Activated CD8-positive, alpha-beta memory T cell treated with anti-CD3 and anti-CD28 coated beads for 24 hours (primary cell): ENCODE measurements around the gene OBSCN.
"Not testable (repeated sequence)": the region's sequence is repeated elsewhere in the genome, so short reads cannot be mapped to it uniquely, and the experiment has no call there.

Source experiments
- DNase-seq: peaks from one replicate; pipeline ENCODE4 v3.0.0-alpha.2; 2020

The OBSCN gene

DNA sequence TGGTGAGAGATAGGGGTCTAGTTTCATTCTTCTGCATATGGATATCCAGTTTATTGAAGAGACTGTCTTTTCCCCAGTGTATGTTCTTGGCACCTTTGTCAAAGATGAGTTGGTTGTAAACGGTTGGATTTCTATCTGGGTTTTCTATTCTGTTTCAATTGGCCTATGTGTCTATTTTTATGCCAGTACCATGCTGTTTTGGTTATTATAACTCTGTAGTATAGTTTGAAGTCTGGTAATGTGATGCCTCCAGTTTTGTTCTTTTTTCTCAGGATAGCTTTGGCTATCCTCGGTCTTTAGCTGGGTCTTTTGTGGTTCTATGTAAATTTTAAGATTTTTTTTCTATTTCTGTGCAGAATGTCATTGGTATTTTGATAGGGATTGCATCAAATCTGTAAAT lies 19.6 kb upstream of the OBSCN start:
- not testable (repeated sequence) for DNase-seq

DNA sequence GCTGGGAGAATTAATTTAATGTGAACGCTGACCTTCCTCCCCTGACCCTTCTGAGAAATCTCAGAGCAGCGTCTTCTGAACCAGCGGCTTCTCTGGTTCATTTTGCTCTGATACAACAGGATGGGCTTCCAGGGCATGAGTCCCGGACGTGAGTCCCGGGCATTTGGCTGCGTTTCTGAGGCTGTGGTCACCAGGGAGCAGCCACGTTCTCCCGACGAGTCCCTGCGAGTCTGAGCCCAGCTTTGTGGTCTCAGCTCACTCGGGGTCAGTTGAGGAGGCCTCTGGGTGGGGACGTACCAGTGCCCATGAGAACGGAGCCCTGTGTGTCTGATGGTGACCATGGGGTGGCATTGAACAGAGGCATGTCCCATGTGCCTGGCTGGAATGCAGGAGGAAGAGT lies 17.7 kb upstream of the OBSCN start:
- DNase-seq = peak; percentile 24

DNA sequence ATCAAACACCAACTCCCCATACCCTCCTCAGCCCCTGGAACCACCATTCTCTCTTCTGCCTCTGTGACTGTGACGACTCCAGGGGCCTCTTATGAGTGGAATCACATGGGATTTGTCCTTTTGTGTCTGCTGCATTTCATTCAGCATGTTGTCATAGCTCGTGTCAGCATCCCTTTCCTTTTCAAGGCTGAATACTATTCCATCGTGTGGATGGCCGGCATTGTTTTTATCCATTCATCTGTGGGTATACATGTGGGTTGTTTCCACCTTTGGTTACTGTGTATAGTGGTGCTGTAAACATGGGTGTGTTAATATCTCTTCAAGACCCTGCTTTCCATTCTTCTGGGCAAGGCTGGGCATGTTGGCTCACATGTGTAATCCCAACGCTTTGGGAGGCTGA lies 17.1 kb upstream of the OBSCN start:
- DNase-seq = peak; percentile 40

DNA sequence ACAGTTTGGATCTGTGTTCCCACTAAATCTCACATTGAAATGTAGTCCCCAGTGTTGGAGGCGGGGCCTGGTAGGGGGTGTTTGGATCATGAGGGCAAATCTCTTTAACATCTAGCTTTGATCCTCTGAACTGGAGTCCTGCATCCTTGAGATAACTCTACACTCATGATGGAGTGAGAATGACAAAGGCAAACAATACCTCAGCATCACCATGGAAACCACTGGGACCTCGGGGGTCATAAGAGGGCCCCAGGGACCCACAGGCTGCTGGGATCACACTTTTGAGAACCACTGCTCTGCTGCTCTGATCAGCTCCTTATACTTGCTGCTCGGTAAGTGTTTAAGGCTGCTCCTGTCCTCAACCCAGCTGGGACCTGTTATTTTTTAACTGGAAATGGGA lies 13.4 kb upstream of the OBSCN start:
- DNase-seq = peak; percentile 19

DNA sequence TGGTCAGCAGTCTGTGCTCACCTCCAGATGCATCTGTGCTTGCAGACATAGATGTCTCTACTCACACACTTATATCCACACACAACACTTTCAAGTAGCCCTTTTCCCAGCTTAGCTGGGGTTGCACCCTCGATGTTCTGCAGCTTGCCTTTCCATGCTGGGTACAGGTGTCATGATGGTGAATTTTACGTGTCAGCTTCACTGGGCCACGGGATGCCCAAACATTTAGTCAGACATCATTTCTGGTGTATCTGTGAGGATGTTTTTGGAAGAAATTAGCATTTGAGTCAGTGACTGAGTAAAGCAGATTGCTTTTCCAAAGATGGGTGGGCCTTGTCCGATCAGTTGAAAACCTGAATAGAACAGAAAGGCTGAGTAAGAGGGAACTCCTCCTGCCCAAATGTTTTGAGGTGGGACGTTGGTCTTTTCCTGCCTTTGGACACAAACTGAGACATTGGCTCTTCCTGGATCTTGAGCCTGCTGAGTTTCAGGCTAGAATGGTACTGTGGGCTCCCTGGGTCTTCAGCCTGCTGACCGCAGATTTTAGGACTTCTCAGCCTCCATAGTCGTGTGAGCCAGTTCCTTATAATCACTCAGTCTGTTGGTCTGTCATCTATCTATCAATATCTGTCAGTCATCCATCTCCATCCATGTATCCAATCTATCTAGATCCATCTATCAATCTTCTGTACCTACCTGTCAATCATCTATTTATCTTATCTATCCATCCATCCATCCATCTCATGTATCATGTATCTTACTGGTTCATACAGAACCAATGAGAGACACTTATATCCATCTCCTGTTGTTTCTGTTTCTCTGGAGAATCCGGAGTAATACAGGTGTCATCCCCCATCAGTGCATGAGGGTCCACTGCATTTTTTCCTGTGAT lies 12.7 kb upstream of the OBSCN start:
- peak; percentile 7 for DNase-seq

DNA sequence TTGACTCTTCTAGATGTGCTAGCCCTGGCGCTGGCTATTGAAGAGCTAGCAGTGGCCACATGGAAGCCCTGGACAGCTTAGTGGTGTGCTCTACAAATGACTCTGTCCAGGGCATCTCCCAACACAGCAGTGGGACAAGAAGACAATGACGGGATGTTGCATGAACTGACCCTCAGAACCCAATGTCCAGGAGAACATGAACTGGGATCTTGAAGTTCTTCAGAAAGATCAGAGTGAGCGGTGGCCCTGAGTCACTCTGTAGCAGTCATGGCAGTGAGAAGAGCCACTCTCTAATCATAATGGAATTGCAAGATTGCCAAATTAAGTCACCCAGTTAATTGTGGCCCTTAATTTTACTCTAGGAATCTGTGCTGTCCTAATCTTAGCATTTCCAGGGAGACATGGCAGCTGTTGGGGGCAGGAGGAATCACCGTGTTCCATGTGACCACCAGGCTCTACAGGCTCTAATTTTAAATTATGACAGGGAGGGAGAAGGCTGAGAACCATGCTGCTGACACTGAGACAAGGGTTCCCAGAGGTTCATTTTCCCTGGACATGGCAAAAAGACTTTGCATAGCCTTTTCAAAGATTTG lies 10.2 kb upstream of the OBSCN start:
- DNase-seq = no peak

DNA sequence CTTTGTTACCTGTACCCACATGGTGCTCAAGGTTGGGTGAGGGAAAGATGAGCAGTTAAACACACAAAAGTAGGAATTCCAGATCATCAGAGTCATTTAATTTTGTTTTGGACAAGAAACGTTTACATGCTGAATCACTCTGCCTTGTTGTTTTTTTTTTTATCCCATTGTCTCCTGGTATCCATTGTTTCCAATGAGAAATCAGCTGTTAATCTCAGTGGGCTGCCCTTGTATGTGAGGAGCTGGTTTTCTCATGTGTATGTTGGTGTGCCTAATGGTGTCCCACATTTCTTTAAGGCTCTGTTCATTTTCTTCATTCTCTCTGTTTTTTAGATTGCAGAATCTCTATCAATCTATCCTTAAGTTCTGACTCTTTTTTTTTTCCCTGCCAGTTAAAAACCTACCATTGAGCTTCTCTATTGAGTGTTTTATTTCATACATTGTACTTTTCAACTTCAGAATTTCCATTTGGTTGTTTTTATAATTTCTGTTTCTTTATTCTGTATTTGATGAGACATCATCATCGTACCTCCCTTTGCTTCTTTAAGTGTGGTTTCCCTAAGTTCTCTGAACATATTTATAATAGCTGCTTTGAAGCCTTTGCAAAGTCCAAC lies 8.8 kb upstream of the OBSCN start:
- DNase-seq = no peak

DNA sequence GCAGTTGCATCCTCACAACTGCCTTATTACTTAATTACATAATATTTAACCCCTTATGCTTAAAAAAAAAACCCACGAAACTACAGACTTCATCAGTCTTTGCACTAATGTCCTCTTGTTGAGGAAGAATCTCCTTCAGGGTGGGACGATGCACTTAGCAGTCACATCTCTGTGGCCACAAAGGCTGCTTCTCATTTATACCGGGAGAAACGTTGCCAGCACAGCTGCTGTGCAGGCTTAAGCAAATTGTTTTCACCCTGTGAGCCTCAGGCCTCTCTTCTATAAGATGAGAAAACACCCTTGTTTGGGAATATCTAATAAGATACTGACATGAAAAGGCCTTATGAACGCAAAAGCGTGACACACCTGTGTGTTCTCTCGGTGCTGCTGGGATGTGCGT lies 2.9 kb upstream of the OBSCN start:
- DNase-seq = peak; percentile 7

DNA sequence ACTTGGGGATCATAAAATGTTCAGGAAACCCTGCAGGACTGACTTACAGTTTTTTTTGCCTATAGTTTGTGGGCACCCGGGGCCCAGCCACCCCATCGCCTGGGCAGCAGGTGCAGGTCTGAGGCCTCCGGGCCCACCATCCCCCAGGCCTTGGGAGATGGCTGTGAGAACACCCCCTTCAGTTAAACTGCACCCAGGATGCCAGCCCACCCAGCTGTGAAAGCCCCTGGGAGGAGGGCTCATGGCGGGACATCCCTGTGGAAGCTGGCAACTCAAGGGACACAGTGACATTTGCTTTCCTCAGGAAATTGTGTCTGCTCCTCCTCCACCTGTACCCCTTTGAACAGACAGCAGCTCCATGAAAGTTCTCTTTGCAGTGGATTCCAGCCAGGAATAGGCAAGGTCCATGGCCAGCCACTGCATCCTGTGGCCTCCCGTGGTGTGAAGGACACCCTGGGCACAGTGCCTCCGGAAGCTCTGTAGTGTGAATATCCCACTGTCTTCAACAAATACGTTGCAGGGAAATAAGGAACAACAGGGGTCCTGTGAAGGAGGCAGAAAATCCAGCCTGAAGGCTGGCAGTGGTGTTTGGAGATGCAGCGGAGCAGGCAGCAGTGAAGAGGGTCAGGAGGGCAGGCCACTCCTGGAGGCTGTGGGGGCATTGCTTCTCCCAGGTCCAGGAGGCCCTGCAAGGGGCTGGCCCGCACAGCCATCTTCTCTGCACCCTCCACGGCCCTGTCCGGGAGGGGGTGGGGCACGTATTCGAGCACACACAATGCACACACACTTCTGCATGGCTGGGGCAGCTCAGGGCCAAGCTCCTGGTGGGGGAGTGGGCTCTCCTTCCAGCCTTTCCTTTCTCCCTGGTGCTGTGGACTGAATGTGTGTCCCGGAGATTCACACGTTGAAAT lies 2.1 kb upstream of the OBSCN start:
- peak; percentile 52 for DNase-seq

DNA sequence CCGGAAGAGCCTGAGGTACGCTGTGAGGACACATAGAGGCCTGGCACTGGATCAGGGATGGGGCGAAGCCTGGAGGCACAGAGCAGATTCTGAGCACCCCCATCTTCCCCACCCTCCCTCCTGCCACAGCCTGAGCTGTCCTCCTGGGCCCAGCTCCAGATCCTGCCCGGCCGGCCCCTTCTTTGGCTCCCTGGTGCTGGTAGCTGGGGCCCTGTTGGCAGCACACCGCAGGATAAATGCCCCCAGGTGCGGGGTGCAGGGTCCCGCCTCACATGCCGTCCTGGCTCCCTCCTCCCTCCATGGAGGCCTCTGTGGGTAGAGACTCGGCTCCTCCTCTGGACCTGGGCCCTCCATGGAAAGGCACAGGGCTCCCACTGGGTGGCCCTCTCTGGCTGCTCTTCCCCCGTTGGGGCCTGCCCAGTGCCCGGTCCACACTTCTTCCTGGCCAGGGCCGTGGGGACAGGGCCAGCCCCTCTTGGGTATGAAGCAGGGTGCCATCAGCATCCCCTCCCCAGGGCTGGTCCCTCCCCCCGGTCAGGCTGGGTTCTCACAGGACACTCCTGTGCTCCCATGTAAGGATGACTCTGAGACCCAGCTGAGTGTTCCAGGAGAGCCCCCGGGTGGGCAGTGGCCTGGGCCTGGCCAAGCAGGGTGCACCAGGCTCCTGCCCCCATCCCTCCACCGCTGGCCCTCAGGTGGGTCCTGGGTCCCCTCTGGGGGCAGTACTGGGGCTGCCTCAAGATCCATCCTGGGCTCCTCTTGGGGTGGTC lies 1.1 kb upstream of the OBSCN start:
- peak; percentile 53 for DNase-seq

DNA sequence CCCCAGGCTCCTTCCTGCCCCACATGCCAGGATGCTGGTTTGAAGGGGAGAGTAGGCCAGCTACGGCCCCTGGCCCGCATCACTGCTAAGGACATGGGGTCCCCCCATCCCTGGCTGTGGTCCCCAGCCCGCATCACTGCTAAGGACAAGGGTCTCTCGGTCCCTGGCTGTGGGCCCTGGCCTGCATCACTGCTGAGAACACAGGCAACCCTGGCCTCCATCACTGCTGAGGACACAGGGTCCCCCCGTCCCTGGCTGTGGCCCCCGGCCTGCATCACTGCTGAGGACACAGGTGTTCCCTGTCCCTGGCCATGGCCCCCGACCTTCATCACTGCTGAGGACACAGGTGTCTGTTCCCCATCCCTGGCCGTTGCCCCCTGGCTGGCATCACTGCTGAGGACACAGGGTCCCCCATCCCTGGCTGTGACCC lies 448 bp upstream of the OBSCN start:
- DNase-seq = peak; percentile 52

DNA sequence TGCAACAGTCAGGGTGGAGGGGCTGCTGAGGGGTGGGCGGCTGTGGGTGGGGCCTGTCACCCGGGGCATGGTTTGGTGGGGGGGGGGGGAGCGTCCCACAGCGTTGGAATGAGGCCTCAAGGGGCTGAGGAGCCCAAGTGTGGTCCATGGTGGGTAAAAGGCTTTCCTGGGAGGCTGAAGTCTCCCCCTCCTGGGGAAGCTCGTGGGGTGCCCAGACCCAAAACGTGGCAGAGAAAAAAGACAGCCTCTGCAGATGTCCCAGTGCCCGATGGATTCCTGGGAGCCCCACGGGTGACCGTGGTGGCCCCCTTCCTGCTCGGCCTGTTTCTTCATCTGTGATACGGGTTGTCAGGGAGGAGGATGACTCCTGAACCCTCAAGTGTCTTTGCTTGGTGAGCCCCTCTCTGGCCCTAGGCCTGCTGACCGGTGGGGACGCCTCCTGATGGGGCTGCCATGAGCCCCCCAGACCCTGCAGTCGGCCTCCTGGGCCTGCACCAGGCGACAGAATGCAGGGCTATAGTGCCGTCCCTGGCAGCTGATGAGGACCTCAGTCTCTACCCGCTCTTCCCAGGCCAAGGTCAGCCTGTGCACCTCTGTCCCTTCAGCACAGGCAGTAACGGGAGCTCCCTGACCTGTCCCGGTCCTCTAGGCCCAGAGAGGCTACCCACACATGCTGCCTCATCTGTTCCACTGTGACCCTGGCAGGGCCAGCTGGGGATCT lies 1.1 kb downstream of the OBSCN start:
- DNase-seq = peak; percentile 54

DNA sequence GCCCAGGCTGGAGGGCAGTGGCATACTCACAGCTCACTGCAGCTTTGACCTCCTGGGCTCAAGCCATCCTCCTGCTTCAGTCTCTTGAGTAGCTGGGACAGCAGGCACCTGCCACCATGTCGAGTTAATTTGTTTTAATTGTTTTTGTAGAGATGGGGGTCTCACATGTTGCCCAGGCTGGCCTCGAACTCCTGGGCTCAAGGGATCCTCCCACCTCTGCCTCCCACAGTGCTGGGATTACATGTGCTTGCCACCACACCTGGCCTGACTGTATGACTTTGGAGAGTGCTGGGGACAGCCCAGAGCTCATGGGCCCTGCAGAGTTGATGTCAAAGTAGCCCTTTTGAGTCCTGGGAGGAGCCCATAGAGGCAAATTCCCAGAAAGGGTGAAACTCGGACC lies 1.8 kb downstream of the OBSCN start:
- peak; percentile 53 for DNase-seq

DNA sequence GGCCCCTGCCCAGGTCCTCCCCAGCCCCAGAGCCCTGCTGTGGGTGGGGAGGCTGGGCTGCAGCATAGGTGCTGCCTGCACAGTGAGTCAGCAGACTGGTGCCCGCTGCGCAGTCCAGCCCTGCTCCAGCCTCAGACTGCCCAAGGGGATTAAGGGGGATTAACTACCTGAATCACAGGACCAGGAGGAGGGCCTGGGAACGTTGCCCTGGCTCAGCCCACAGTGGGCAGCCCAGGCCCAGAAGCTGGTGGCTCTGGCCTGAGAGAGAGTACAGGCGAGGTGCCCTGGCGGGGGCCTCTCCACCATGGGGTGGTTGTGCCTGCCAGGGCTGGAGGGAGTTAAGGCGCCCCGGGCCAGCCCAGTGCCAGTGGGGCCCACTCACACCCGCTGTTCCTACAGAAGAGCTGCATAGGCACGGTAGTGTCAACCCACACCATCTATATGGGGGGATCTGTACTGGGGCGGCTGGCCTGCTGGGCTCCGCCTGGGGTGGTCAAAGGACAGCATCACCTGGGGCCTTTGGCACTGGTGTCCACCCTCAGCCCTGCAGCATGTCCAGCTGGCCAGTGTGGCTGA lies 2.3 kb downstream of the OBSCN start:
- peak; percentile 41 for DNase-seq

DNA sequence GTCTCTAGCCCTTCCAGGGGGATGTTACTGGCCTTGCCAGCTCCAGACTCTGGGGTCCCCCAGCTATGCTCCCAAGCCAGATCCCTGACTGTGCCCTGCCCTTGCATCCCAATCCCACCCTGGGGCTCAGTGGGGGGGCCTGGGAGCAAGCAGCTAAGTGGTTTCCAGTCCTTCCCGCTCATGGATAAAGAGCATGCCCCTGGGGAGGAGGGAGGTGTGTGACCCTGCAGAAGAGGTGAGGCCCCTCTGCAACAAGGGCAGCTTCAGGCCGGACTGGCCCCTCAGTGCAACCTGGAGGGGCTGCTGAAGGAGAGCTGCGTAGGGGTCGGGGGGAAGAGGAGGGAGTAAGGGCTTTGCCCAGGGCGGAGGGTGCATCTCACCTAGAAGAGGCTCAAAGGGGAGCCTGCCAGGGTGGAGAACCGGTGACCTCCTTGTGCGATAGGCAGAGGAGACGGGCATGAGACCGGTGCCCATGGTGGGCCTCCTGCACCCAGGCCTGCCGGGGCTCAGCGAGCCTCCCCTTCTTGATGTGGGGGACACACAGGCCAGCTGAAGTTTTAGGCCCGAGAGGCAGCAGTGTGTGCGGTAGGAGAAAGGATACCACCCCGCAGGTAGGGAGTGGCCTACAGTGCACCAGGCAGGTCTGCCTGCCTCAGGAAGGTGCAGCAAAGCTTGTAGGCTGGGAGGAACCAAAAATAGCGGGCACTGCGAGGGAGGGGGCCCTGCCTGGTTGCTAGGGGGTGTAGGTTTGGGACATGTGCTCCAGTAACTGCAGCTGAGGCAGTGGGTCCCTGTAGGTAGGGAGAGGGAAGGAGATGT lies 3.1 kb downstream of the OBSCN start:
- peak; percentile 53 for DNase-seq

DNA sequence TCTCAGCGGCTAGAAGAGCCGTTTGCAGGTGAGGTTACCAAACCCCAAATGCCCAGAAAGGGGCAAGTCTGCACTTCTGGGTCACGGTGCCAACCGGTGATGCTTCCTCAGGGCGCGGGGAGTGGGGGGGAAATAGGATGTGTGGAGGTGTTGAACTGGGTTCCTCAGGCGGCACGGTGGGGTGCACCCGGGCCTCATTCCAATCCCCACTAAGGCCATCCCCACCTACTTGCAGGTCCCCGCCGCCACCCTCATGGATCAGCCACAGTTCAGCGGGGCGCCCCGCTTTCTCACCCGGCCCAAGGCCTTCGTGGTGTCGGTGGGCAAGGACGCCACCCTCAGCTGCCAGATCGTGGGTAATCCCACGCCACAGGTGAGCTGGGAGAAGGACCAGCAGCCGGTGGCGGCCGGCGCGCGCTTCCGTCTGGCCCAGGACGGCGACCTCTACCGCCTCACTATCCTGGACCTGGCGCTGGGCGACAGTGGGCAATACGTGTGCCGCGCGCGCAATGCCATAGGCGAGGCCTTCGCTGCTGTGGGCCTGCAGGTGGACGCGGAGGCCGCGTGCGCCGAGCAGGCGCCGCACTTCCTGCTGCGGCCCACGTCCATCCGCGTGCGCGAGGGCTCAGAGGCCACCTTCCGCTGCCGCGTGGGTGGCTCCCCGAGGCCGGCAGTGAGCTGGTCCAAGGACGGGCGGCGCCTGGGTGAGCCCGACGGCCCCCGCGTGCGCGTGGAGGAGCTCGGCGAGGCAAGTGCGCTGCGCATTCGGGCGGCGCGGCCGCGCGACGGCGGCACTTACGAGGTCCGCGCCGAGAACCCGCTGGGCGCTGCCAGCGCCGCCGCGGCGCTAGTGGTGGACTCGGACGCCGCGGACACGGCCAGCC lies 3.9 kb downstream of the OBSCN start:
- DNase-seq = peak; percentile 54

DNA sequence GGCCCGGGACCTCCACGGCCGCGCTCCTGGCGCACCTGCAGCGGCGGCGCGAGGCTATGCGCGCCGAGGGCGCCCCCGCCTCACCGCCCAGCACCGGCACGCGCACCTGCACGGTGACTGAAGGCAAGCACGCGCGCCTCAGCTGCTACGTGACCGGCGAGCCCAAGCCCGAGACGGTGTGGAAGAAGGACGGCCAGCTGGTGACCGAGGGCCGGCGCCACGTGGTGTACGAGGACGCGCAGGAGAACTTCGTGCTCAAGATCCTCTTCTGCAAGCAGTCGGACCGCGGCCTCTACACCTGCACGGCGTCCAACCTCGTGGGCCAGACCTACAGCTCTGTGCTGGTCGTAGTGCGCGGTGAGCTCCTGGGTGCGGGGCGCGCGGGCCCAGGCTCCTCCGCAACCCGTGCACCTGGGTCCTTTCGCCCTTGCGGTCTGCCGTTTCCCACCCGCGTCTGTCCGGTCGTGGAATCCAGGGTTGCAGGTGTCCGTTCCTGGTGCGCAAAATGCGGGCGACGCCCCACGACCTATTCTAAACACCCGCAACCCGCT lies 4.6 kb downstream of the OBSCN start:
- no peak for DNase-seq

DNA sequence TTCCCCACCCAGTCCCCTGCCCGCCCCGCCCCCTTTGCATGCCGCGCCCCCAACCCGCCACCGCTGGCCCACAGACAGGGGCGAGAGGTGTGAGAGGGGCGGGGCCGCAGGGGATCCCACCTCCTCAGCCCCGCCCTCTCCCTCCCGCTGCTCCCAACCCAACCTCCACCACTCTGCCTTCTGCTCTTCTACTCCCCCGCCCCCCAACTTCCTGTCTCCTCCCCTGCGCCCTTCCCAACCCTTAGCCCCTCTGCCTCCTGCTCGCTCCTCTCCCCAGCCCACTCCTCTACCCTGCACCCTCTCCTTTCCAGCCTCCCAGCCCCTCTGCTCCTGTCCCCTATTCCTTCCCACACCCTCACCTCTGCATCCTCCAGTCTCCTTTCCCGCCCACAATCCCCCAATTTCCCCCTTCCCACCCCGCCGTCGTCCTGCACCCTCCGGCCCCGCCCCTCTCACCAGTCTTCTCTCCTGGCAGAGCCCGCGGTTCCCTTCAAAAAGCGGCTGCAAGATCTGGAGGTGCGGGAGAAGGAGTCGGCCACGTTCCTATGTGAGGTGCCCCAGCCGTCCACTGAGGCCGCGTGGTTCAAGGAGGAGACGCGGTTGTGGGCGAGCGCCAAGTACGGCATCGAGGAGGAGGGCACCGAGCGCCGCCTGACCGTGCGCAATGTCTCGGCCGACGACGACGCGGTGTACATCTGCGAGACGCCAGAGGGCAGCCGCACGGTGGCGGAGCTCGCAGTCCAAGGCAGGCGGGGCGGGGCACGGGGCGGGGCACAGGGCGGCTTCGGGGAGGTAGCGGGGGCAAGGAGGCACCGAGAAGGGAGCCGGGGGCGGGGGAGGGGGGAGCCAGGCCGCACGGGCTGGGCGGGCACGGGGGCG lies 5.4 kb downstream of the OBSCN start:
- peak; percentile 94 for DNase-seq
